GM21825 (cell line): ENCODE results near the gene KLC1.

Experiments used
- ATAC-seq: cut with Tn5 transposase; IDR thresholded peaks from one replicate; pipeline ENCODE4 v1.9.1; 2021; ENCODE audit warnings: mild to moderate bottlenecking, moderate library complexity; ENCODE audit not compliant: unreplicated experiment

The KLC1 gene

DNA sequence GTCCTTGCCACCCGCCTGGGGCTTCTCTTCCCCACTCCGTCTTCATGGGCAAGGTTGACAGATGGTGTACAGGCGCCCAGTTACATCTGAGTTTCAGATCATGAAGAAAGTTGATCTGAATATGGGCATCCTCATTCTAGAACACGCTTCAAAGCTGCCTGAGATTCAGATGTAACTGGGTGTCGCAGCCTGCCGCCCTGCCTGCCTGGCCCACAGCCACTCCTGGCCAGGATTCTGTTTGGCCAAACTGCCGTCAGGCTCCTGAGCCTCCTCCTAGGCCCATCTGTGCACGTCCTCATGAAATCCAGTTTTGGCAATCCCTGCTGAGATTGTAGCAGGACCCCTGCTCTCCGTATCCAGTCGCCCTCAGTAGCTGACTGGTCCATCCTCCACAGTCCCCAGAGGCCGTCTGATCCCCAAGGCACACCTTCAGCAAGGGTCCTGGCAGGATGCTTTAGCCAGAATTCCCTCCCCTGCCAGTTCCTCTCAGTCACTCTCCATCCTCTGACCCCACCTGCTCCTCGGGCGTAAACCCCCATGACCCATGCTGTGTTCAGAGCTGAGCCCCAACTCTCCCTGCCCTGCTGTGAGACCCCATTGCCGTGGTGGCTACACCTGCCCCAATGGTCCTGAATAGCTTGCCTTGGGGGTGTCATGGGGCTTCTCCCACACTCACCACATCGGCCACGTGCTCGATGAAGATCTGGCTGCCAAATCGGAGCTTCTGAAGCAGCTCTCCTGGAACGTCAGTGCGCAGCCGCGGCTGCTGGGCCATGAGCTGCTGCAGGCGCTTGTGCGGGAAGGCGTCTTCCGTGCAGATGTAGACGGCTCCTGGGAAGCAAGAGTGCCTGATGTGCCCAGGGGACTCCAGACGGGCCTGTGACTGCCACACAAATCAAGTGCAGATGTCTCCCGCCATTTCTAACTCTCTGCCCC, 73.8 kb downstream of the KLC1 start:
- ATAC-seq = no peak

- no peak for ATAC-seq
Observed at GRCh38 chr14:103703433-103704385, 74.7 kb downstream of the KLC1 start.

GRCh38 chr14:103704708-103705107, 75.7 kb downstream of the KLC1 start:
- no peak for ATAC-seq

DNA sequence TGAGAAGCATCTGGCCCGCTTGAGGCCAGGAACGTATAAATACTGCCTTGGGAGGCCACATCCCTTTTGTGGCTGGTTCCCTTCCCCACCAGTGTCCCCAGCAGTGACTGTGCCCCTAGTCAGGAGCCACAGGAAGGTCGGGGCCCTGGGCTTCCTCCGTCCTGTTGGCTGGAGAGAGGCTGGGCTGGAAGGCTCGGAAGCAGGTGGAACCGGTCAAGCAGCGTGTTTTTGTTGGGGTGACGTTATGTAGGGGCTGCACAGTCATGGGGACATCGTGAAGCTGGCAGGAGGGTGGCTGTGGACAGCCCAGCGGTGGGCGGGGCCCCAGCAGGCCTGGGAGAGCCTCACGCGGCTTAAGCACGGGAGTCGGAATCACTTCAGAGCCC, 76.1 kb downstream of the KLC1 start:
- no peak for ATAC-seq

GRCh38 chr14:103705504-103706284, 76.7 kb downstream of the KLC1 start:
- ATAC-seq = no peak

GRCh38 chr14:103706551-103707328, 77.7 kb downstream of the KLC1 start:
- ATAC-seq = no peak

- no peak for ATAC-seq
Observed at GRCh38 chr14:103707329-103708263, 78.6 kb downstream of the KLC1 start.

- no peak for ATAC-seq
Observed at GRCh38 chr14:103708750-103709187, 79.8 kb downstream of the KLC1 start.

- no peak for ATAC-seq
Observed at GRCh38 chr14:103709814-103710213, 80.8 kb downstream of the KLC1 start.

- ATAC-seq = no peak
Observed at GRCh38 chr14:103710771-103711377, 81.9 kb downstream of the KLC1 start.

DNA sequence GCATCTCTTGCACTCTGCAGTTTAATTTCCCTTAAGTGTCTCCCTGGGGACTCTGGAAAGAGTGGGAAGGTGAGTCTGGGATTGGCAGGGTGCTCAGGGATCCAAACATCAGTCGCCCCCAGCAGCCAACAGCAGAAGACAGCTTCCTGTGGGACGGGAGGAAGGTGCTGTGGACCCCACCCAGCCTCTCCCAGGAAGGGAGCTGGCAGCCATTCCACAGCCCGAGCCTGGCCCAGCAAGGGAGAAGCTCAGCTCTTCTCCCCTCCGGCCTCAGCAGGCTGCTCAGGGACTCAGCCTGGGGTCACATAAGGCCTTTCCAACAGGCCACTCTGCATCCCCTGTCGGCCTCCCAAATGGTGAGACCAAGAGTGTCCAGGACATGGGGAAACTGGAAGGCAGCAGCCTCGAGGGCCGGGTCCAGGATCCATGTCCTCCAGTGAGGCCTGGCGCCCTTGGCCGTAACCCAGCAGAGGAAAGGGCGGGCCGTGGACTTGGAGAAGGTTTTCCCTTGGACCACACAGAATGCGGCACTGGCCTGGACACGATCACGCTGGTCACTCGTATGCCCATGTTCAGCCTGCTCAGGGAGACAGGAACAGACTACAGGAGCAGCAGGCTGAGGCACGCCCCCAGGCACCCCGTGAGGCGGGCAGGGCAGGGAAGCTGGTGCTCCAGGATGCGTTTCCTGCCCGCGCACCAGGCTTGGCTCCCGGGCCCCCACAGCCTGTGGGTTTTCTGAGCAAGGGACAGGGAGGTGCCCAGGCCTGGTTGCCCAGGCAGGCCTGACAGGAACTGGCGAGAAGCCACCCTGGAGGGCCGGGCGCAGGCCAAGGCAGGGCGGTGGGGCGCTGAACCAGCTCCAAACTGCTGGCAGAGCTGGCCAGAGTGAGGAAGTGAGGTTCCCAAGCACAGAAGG, 82.8 kb downstream of the KLC1 start:
- ATAC-seq = no peak

- no peak for ATAC-seq
Observed at GRCh38 chr14:103712633-103713247, 83.7 kb downstream of the KLC1 start.

- ATAC-seq = no peak
Observed at GRCh38 chr14:103713304-103714062, 84.5 kb downstream of the KLC1 start.

- ATAC-seq = no peak
Observed at GRCh38 chr14:103714063-103714724, 85.2 kb downstream of the KLC1 start.

- ATAC-seq = peak; percentile 90
Observed at GRCh38 chr14:103715052-103716000, 86.3 kb downstream of the KLC1 start, which contains the start of the genes XRCC3 and ZFYVE21. Gene XRCC3, minus strand, starts transcription at chr14:103715451. Its CDS starts 4,364 bp downstream, at chr14:103711087. Gene ZFYVE21, plus strand, starts transcription at chr14:103715810. Its CDS starts 32 bp downstream, at chr14:103715842.
